Measurements from ENCODE around the gene TMEM218. TPM values are rescaled to one million over a fixed set of nuclear protein-coding genes. Genes with fewer than 3 reads are reported as not detected.

Gene TMEM218
- total and polyA plus RNA-seq, 2 of the 8 experiments (the other 6 are each of a cell fraction or from before 2014, with no cell fraction given) = 17.0 to 33.5 TPM

DNA sequence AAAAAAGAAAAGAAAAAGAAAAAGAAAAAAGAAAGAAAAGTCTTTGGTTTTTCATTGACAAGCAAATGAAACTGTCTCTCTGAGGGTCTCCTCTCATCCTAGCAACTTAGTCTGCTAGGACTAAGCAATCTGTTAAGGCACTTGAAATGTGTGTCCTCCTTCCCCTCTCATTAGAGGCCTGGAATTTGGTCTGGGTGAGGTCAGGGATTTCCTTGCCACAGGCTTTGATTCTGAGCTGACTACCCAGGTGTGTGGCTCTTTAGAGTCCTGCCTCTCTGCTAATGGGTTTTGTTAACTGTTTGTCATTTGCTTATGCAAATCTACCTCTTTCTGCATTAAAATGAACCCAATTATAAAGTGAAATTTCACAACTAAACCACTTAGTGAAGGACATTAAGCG lies 34.8 kb upstream of the TMEM218 start:
- Histone ChIP-seq H3K4ac (replicated peaks; ENCODE audit: insufficient read length, low read depth, low read length) (no peak overlapping the region), H3K14ac (ENCODE audit: insufficient read length) (no peak overlapping the region), H3K27ac (ENCODE audit: low read depth, low read length) (no peak overlapping the region), H4K20me1 (replicated peaks in 1 of 2; ENCODE audit: control insufficient read depth in 1 of 2, insufficient read depth in 2 of 2, low read length in 2 of 2) (peaks cover 0 to 2% of the 10 kb centered on the region in 2 experiments), H3K9ac (replicated peaks in 1 of 4; ENCODE audit: extremely low read depth in 1 of 4, low read depth in 3 of 4, low read length in 3 of 4) (no peak overlapping the region), H3K23me2 (ENCODE audit: low read depth, low read length) (no peaks in the 10 kb centered on the region), H4K8ac (ENCODE audit: extremely low read depth, insufficient read depth, low read length) (no peak overlapping the region), H2BK20ac (ENCODE audit: low read length) (no peak overlapping the region), H2AK5ac (ENCODE audit: low read depth, low read length) (no peak overlapping the region), H2BK15ac (ENCODE audit: low read length) (no peak overlapping the region), H4K91ac (replicated peaks; ENCODE audit: insufficient read length, low read length) (no peak overlapping the region), H3K18ac (ENCODE audit: extremely low read depth, low read length) (no peak overlapping the region), H2AFZ (ENCODE audit: low read length) (no peak overlapping the region), H3K79me1 (ENCODE audit: low read depth, low read length) (no peaks in the 10 kb centered on the region), H3K27me3 (replicated peaks in 1 of 4; ENCODE audit: control insufficient read depth in 3 of 4, extremely low read depth in 1 of 4, insufficient read depth in 3 of 4, low read length in 3 of 4) (peaks cover 0 to 18% (median 14%) of the 10 kb centered on the region in 4 experiments; a peak in 6 of 7 replicates), H2BK12ac (ENCODE audit: low read depth, low read length) (no peak overlapping the region), H3K23ac (ENCODE audit: insufficient read length) (no peak overlapping the region), H3K4me2 (ENCODE audit: insufficient read depth in 1 of 2, low read depth in 2 of 2, low read length in 2 of 2) (peak overlapping the region in 1 of 2 experiments; percentile 21; a peak in 1 of 4 replicates), H3K4me3 (ENCODE audit: extremely low read depth in 1 of 4, insufficient read depth in 2 of 4, low read depth in 3 of 4, low read length in 4 of 4) (no peak overlapping the region), H2BK120ac (replicated peaks; ENCODE audit: low read depth, low read length) (no peak overlapping the region), H3K79me2 (ENCODE audit: control insufficient read depth in 1 of 2, insufficient read depth in 2 of 2, low read length in 2 of 2) (no peaks in the 10 kb centered on the region), H4K5ac (ENCODE audit: insufficient read length, low read depth, low read length) (no peak overlapping the region), H2BK5ac (ENCODE audit: low read depth, low read length) (no peak overlapping the region), H3K36me3 (ENCODE audit: control insufficient read depth in 2 of 4, insufficient read depth in 4 of 4, low read length in 3 of 4) (no peaks in the 10 kb centered on the region), H3K9me3 (ENCODE audit: insufficient read depth in 2 of 2, low read depth in 1 of 2, low read length in 1 of 2) (no peaks in the 10 kb centered on the region), H3K4me1 (replicated peaks in 1 of 4; ENCODE audit: control insufficient read depth in 3 of 4, insufficient read depth in 4 of 4, low read length in 3 of 4) (peaks cover 3 to 14% (median 11%) of the 10 kb centered on the region in 4 experiments), H3K56ac (replicated peaks; ENCODE audit: insufficient read length, low read depth, low read length) (no peak overlapping the region)
- CTCF ChIA-PET (ENCODE audit: partially characterized antibody) = interaction anchor here (0.9 to 1.7 kb wide), 3 partner anchors 32 to 55 kb away, joined by 3 to 4 read pairs (median 3); no protein-coding TSS in a partner anchor
- POLR2A ChIA-PET (ENCODE audit: partially characterized antibody) = no interaction called here
- WGBS, 2 experiments (ENCODE audit: extremely low coverage in 1 of 2, insufficient coverage in 1 of 2, insufficient read length in 1 of 2, insufficient replicate concordance in 2 of 2, low coverage in 1 of 2, low lambda C conversion rate in 2 of 2, missing lambda C conversion rate in 1 of 2) = 19% methylated on average over 1 of the region's 1 CpG; no CpG with 5 or more reads in 1 of the 2 experiments
- FAIRE-seq (peak; percentile 78), DNase-seq (ENCODE audit: low read depth in 1 of 2, low spot score in 2 of 2) (peak in 1 of 2 experiments; percentile 70)
- no peak for TF ChIP-seq TBP (IDR thresholded peaks at IDR 0.05; ENCODE audit: low read depth, low read length)
- no peak for TF ChIP-seq BACH1 (IDR thresholded peaks at IDR 0.05; ENCODE audit: low read length)
- no peak for TF ChIP-seq JUN (IDR thresholded peaks at IDR 0.05; ENCODE audit: low read depth, low read length)
- TF ChIP-seq TEAD4 (IDR thresholded peaks at IDR 0.05; ENCODE audit: low read depth, low read length) = peak; percentile 71; the same call in 1 of the 2 replicates
- peak; percentile 89 for TF ChIP-seq TCF12 (IDR thresholded peaks at IDR 0.05; ENCODE audit: low read depth, low read length)
